DOHH2 (cell line): ENCODE measurements around the gene FAM193A.

Experiments used
- H3F3A ChIP-seq: fragments of 200-600 bp; sonication (generic), shearing (Covaris generic); 2 replicates; pipeline ENCODE4 v1.6.0; 2016; ENCODE audit warnings: antibody characterized with exemption, mild to moderate bottlenecking; ENCODE audit not compliant: control insufficient read depth, insufficient read depth
- H3K27ac ChIP-seq: fragments of 200-600 bp; sonication (generic); 2 replicates; pipeline ENCODE4 v1.5.1; 2014; ENCODE audit warnings: low read depth, mild to moderate bottlenecking, low read length, moderate library complexity
- H3K27me3 ChIP-seq: fragments of 200-600 bp; sonication (generic); 2 replicates; pipeline ENCODE4 v1.6.1; 2014; ENCODE audit warnings: mild to moderate bottlenecking, low read length, mixed read lengths; ENCODE audit not compliant: control insufficient read depth
- H3K36me3 ChIP-seq: fragments of 200-600 bp; sonication (generic); 2 replicates; pipeline ENCODE4 v1.6.1; 2014; ENCODE audit warnings: mild to moderate bottlenecking, low read length, moderate library complexity, mixed read lengths; ENCODE audit not compliant: control insufficient read depth
- H3K4me1 ChIP-seq: fragments of 200-600 bp; sonication (generic); 2 replicates; pipeline ENCODE4 v1.6.1; 2014; ENCODE audit warnings: mild to moderate bottlenecking, low read length, mixed read lengths; ENCODE audit not compliant: control insufficient read depth
- H3K4me2 ChIP-seq: fragments of 200-600 bp; sonication (generic); 2 replicates; pipeline ENCODE4 v1.6.0; 2014; ENCODE audit warnings: mild to moderate bottlenecking, low read length, moderate library complexity
- H3K4me3 ChIP-seq: fragments of 200-600 bp; sonication (generic); 2 replicates; pipeline ENCODE4 v1.5.1; 2014; ENCODE audit warnings: mild to moderate bottlenecking, low read length, mixed read lengths
- H3K79me2 ChIP-seq: fragments of 200-600 bp; sonication (generic); 2 replicates; pipeline ENCODE4 v1.6.1; 2014; ENCODE audit warnings: mild to moderate bottlenecking, low read length, mixed read lengths; ENCODE audit not compliant: control insufficient read depth
- H3K9me2 ChIP-seq: fragments of 200-600 bp; sonication (generic); replicated peaks from 2 replicates; pipeline ENCODE4 v1.6.1; 2014; ENCODE audit warnings: mild to moderate bottlenecking, low read length, mixed read lengths; ENCODE audit not compliant: control insufficient read depth
- H3K9me3 ChIP-seq: fragments of 200-600 bp; sonication (generic); 2 replicates; pipeline ENCODE4 v1.6.1; 2014; ENCODE audit warnings: antibody characterized with exemption, low read length, mixed read lengths; ENCODE audit not compliant: control insufficient read depth, insufficient read depth
- H4K20me1 ChIP-seq: fragments of 200-600 bp; sonication (generic); 2 replicates; pipeline ENCODE4 v1.6.0; 2014; ENCODE audit warnings: low read depth, mild to moderate bottlenecking, antibody characterized with exemption, low read length, moderate library complexity; ENCODE audit not compliant: control insufficient read depth, insufficient read depth
- EZH2phosphoT487 ChIP-seq: fragments of 200-600 bp; sonication (generic); IDR thresholded peaks from 2 replicates; pipeline ENCODE4 v1.6.1; 2017; ENCODE audit warnings: borderline replicate concordance, mild to moderate bottlenecking, antibody characterized with exemption, low read length, moderate library complexity, mixed read lengths
- TF ChIP-seq, protein P1 (sequence below): fragments of 200-600 bp; sonication (generic); IDR thresholded peaks from one replicate; pipeline ENCODE4 v1.5.1; 2014; ENCODE audit warnings: antibody characterized with exemption, mild to moderate bottlenecking, low read depth, low read length; ENCODE audit not compliant: poor library complexity, severe bottlenecking

FAM193A gene

DNA sequence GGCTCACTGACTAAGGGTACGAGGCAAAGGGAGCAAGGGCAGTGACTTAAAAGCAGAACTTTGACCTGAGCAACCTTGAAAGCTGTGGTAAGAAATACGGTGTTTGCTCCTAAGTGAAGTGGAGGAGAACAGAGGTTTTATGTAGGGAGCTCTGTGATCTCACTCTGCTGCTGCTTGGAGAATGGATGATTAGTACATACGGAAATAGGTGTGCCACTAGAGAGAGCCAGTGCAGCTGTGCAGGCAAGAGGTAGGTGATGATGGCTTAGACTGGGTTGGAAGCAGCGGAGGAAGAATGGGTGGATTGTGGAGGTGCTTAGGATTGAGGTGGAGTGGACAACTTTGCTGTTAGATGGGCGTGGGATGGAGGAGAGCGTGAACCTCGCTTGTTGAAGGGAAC, 85.0 kb downstream of the FAM193A start:
- Histone ChIP-seq H3F3A (no peaks in the 10 kb centered on the region), H3K9me3 (no peaks in the 10 kb centered on the region), H3K9me2 (no peaks in the 10 kb centered on the region), H3K27me3 (no peaks in the 10 kb centered on the region), H3K4me2 (no peak overlapping the region), H3K4me3 (no peak overlapping the region), H3K4me1 (no peaks in the 10 kb centered on the region), H3K27ac (no peak overlapping the region), H4K20me1 (0 out of 2 replicates have a peak, but pooled peaks cover 3% of the 10 kb centered on the region), H3K79me2 (peaks cover 82% of the 10 kb centered on the region), H3K36me3 (peaks cover 12% of the 10 kb centered on the region)
- TF ChIP-seq, protein P1, sequence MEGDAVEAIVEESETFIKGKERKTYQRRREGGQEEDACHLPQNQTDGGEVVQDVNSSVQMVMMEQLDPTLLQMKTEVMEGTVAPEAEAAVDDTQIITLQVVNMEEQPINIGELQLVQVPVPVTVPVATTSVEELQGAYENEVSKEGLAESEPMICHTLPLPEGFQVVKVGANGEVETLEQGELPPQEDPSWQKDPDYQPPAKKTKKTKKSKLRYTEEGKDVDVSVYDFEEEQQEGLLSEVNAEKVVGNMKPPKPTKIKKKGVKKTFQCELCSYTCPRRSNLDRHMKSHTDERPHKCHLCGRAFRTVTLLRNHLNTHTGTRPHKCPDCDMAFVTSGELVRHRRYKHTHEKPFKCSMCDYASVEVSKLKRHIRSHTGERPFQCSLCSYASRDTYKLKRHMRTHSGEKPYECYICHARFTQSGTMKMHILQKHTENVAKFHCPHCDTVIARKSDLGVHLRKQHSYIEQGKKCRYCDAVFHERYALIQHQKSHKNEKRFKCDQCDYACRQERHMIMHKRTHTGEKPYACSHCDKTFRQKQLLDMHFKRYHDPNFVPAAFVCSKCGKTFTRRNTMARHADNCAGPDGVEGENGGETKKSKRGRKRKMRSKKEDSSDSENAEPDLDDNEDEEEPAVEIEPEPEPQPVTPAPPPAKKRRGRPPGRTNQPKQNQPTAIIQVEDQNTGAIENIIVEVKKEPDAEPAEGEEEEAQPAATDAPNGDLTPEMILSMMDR = no peak
- no peak for TF ChIP-seq EZH2phosphoT487

DNA sequence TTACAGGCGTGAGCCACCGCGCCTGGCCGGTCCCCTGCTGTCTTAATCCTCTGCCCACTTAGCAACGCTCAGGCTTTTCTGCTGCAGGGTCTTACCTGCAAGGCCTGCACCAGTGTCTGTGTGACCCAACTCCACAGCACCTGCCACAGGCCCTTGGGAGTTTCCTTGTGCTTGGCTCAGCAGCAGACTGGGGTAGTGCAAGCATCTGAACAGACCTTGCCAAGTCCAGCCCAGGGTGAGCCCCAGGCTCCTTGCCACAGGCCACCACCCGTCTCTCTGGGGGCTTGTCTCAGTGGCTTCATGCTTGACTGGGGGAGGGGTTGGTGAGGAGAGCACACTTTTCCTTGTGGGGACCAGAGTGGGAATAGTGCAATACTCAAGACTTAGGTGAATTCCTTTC, 87.0 kb downstream of the FAM193A start:
- peaks cover 66% of the 10 kb centered on the region for H3K79me2 ChIP-seq

DNA sequence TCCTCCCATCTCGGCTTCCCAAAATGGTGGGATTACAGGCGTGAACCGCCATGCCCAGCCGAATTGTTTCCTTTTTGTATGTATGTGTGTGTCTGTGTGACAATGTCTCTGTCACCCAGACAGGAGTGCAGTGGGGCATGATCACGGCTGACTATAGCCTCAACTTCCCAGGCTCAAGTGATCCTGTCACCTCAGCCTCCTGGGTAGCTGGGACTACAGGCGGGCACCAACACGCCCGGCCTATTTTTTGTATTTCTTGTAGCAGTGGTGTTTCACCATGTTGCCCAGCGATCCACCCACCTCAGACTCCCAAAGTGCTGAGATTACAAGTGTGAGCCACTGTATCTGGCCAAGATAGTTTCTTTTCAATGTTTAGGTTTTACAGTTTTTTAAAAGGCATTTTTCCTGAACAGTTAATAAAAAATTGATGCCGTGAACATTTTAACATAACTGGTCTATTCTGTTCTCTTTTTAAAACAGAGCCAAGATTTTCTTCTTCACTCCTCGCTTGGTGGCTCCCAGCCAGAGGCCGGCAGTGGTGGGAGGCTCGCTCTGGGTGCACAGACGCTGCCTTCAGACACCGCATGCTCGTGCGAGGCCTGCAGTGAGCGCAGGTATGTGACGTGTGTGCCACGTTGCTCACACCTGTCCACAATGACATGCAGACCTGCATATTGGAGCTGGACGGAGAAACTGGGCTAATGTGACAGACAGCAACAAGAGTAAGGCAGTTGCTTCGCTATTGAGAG, 88.5 kb downstream of the FAM193A start:
- H3K27me3 ChIP-seq = no peaks in the 10 kb centered on the region
- H3K36me3 ChIP-seq = peaks cover 30% of the 10 kb centered on the region
- H3K4me2 ChIP-seq = no peak overlapping the region
- no peak overlapping the region for H3K4me3 ChIP-seq
- no peaks in the 10 kb centered on the region for H4K20me1 ChIP-seq
- H3K9me3 ChIP-seq = no peaks in the 10 kb centered on the region
- TF ChIP-seq, protein P1 = no peak
- TF ChIP-seq EZH2phosphoT487 = no peak
- H3K9me2 ChIP-seq = no peaks in the 10 kb centered on the region
- peaks cover 51% of the 10 kb centered on the region for H3K79me2 ChIP-seq
- H3K4me1 ChIP-seq = no peaks in the 10 kb centered on the region
- no peak overlapping the region for H3K27ac ChIP-seq
- no peaks in the 10 kb centered on the region for H3F3A ChIP-seq

More for the DNA sequence above, 87.0 kb downstream of the FAM193A start:
- Histone ChIP-seq H3K27ac (no peak overlapping the region), H3F3A (no peaks in the 10 kb centered on the region), H3K9me3 (no peaks in the 10 kb centered on the region), H3K4me1 (no peaks in the 10 kb centered on the region), H3K4me2 (no peak overlapping the region), H3K4me3 (no peak overlapping the region), H4K20me1 (0 out of 2 replicates have a peak, but pooled peaks cover 3% of the 10 kb centered on the region), H3K9me2 (no peaks in the 10 kb centered on the region), H3K27me3 (no peaks in the 10 kb centered on the region), H3K36me3 (peaks cover 23% of the 10 kb centered on the region)
- no peak for TF ChIP-seq EZH2phosphoT487
- TF ChIP-seq, protein P1 = no peak
